Measurements from ENCODE around the gene CAPS.

The CAPS gene

DNA sequence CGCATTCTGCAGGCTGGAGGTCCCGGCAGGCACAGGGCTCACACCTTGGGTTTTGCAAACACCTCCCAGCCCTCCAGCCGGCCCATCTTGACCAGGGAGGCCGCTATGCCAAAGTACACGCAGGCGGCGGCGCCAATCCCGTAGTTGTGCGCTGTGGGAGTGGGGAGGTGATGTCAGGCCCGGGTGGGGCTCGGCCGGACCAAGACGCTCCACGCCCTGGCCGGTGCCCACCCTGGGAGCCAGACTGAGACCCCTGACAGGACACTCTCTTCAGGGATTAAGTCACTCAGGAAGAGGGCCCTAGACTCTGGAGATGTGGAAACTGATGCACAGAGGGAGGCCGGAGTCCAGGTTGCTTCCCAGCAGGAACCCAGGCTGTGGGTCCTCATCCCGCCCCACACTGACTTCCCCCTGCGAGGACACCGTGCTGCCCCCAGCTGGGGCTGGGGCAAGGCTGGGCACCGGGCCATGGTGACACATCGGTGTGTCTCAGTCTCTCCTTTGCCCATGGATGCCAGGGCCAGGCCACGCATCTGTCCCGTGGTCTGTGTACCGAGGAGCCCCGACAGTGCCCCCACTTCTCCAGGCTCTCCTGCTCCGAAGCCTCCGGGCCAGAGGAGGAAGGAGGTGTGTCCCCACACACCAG lies 19.2 kb upstream of the CAPS start:
- DNase-seq = no peak
- intact Hi-C loops (cut with DNase I; ENCODE audit: low total_unique reads) = no loop called here
- peak overlapping the region in 1 of 2 donors; percentile 41 for H3K27ac ChIP-seq

DNA sequence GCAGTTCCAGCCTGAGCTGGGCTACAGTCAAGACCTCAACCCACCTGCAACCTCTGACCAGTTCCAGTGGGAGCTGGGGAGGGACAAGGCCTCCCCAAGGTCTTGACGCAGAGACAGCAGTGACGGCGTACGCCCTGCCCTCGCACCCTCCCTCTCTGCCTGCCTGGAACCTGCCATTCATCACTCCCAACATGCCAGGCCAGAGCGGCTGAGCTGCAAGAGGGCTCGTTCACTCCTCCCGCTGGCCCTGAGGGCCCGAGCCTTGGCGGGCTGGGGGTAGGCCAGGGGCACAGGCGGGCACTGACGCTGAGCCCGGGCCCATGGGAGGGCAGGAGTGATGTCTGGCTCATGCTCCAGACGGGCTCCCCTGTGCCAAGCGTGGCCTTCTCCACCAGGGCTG lies 18.6 kb upstream of the CAPS start:
- Histone ChIP-seq H3K36me3 (peaks cover 15 to 38% (median 26%) of the 10 kb centered on the region in 3 donors), H3K27me3 (peaks cover 0 to 26% of the 10 kb centered on the region in 2 donors), H3K4me1 (peaks cover 0 to 44% (median 22%) of the 10 kb centered on the region in 4 donors), H3K4me3 (no peak overlapping the region), H3K27ac (no peak overlapping the region), H3K9me3 (no peaks in the 10 kb centered on the region)
- no peak for DNase-seq
- TF ChIP-seq, protein P1, sequence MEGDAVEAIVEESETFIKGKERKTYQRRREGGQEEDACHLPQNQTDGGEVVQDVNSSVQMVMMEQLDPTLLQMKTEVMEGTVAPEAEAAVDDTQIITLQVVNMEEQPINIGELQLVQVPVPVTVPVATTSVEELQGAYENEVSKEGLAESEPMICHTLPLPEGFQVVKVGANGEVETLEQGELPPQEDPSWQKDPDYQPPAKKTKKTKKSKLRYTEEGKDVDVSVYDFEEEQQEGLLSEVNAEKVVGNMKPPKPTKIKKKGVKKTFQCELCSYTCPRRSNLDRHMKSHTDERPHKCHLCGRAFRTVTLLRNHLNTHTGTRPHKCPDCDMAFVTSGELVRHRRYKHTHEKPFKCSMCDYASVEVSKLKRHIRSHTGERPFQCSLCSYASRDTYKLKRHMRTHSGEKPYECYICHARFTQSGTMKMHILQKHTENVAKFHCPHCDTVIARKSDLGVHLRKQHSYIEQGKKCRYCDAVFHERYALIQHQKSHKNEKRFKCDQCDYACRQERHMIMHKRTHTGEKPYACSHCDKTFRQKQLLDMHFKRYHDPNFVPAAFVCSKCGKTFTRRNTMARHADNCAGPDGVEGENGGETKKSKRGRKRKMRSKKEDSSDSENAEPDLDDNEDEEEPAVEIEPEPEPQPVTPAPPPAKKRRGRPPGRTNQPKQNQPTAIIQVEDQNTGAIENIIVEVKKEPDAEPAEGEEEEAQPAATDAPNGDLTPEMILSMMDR (IDR thresholded peaks at IDR 0.05) = no peak
- intact Hi-C loops (cut with DNase I; ENCODE audit: low total_unique reads) = no loop called here

More for the DNA sequence above, 19.2 kb upstream of the CAPS start:
- H3K27me3 ChIP-seq = peaks cover 0 to 31% of the 10 kb centered on the region in 2 donors
- TF ChIP-seq, protein P1 (IDR thresholded peaks at IDR 0.05) = no peak
- peaks cover 0 to 44% (median 22%) of the 10 kb centered on the region in 4 donors for H3K4me1 ChIP-seq
- H3K4me3 ChIP-seq = no peak overlapping the region
- H3K36me3 ChIP-seq = peaks cover 15 to 35% (median 26%) of the 10 kb centered on the region in 3 donors
- H3K9me3 ChIP-seq = no peaks in the 10 kb centered on the region

- Histone ChIP-seq H3K4me3 (no peak overlapping the region), H3K27ac (no peak overlapping the region), H3K4me1 (peaks cover 0 to 44% (median 22%) of the 10 kb centered on the region in 4 donors), H3K36me3 (peaks cover 15 to 38% (median 26%) of the 10 kb centered on the region in 3 donors), H3K9me3 (no peaks in the 10 kb centered on the region), H3K27me3 (peaks cover 0 to 21% of the 10 kb centered on the region in 2 donors)
- TF ChIP-seq, protein P1 (IDR thresholded peaks at IDR 0.05) = no peak
- intact Hi-C loops (cut with DNase I; ENCODE audit: low total_unique reads) = loop anchor here (2.0 kb wide), 1 partner anchor 91 kb away; the partner anchor contains the start of gene NRTN
- DNase-seq = no peak
Observed at GRCh38 chr19:5895890-5896289, 18.2 kb upstream of the CAPS start.

DNA sequence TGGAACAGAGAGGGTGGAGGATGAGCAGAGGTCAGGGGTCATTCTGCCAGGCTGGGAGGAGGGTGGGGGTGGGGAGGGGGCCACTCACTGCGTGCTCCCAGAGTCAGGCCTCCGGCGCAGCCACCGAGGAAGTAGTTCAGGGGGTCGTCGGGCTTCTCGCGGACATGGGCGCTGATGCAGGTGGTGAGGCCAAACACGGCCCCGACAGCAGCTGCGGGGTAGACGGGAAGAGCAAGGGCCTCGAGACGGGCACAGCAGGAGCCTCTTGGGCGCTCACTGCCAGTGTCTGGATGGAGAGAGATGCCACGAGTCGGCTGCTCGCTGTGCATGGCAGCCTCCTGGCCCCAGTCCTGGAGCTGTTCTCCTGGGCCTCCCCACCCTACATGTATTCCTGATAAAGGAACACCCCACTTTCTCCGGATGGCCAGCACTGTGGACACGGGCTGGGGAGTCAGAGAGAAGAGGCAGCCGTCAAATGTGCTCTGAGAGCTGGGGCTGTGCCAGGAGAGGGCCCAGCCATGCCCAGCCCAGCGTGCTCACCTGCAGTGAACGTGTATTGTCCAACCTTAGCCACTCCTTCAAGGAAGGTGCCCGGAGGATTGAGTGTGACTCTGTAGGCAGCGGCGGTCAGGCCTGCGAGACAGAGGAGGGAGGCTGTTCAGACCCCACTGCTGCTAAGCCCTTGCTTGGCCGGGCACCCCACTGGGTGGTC lies 17.5 kb upstream of the CAPS start:
- Histone ChIP-seq H3K27me3 (peaks cover 0 to 15% of the 10 kb centered on the region in 2 donors), H3K27ac (no peak overlapping the region), H3K9me3 (no peaks in the 10 kb centered on the region), H3K4me1 (peaks cover 0 to 44% (median 22%) of the 10 kb centered on the region in 4 donors), H3K36me3 (peaks cover 15 to 42% (median 26%) of the 10 kb centered on the region in 3 donors), H3K4me3 (no peak overlapping the region)
- TF ChIP-seq, protein P1 (IDR thresholded peaks at IDR 0.05) = no peak
- intact Hi-C loops (cut with DNase I; ENCODE audit: low total_unique reads) = loop anchor here (2.0 kb wide), 1 partner anchor 92 kb away; the partner anchor contains the start of gene NRTN
- DNase-seq = no peak

GRCh38 chr19:5897189-5897969 lies 16.7 kb upstream of the CAPS start:
- peaks cover 0 to 43% (median 23%) of the 10 kb centered on the region in 4 donors for H3K4me1 ChIP-seq
- DNase-seq = no peak
- peaks cover 15 to 42% (median 26%) of the 10 kb centered on the region in 3 donors for H3K36me3 ChIP-seq
- intact Hi-C loops (cut with DNase I; ENCODE audit: low total_unique reads) = loop anchor here (2.0 kb wide), 1 partner anchor 93 kb away; the partner anchor contains the start of gene NRTN
- no peaks in the 10 kb centered on the region for H3K9me3 ChIP-seq
- H3K4me3 ChIP-seq = no peak overlapping the region
- peaks cover 0 to 6% of the 10 kb centered on the region in 2 donors for H3K27me3 ChIP-seq
- TF ChIP-seq, protein P1 (IDR thresholded peaks at IDR 0.05) = no peak
- H3K27ac ChIP-seq = no peak overlapping the region

Measured in tibial artery (tissue), 4 donors.